Breast epithelium (tissue), 3 donors: ENCODE measurements around the gene ATAD3A.

Source experiments
- CTCF ChIP-seq, 3 donors: fragments of 450-650 bp; IDR thresholded peaks; one replicate each; pipeline ENCODE4 v1.5.1; 2016 to 2017; ENCODE audit warnings: antibody characterized with exemption in 3 of 3, mild to moderate bottlenecking in 3 of 3, moderate library complexity in 3 of 3
- POLR2A ChIP-seq: fragments of 450-650 bp; IDR thresholded peaks from one replicate; pipeline ENCODE4 v1.6.1; 2016; ENCODE audit warnings: antibody characterized with exemption, mild to moderate bottlenecking, moderate library complexity
- POLR2AphosphoS5 ChIP-seq, 3 donors: sonication (generic); formaldehyde crosslinking; IDR thresholded peaks; one replicate each; pipeline ENCODE4 v1.6.1; 2017; ENCODE audit warnings: antibody characterized with exemption in 3 of 3

- no peak for TF ChIP-seq POLR2A
- TF ChIP-seq CTCF (IDR thresholded peaks at IDR 0.05), result no peak
- TF ChIP-seq POLR2AphosphoS5 (IDR thresholded peaks at IDR 0.05), result no peak
Observed at GRCh38 chr1:1477206-1477605, 34.8 kb upstream of the ATAD3A start.
